ENCODE measurements around the gene ZBTB46. TPM values are rescaled to one million over a fixed set of nuclear protein-coding genes. Genes with fewer than 3 reads are reported as not detected.

The ZBTB46 gene
- total RNA-seq, 1 experiment from 2014 or later, result 10.7 TPM

DNA sequence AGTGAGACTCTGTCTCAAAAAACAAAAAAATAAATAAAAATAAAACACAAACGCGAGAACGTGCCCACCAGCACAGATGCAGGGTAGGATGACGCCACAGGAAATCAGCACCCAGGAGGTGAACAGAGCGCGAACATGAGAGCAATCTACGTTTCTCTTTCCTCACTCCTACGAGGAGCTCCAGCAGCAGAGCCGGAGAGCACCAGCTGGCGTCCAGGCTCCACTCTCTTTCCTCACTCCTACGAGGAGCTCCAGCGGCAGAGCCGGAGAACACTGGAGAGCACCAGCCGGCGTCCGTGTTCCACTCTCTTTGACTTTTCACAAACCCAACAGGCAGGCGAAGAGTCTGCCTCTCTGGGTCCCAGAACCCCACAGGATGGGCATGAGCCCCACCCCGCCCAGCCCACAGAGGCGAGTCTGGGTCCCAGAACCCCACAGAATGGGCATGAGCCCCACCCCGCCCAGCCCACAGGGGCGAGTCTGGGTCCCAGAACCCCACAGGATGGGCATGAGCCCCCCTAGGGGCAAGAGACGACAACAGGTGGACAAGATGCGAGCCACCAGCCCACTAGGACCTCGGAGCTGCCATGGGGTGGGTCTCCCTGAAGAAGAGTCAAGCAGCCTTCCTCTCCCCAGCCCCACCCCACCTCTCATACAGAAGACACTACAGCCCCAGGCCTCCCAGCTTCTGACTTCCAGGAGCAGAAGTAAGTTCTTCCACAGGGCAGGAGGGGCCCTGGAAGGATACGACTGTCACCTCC, 20.2 kb downstream of the ZBTB46 start:
- no peaks in the 10 kb centered on the region for H3K79me2 ChIP-seq (ENCODE audit: insufficient read depth, low read length)
- no peaks in the 10 kb centered on the region for H3K4me1 ChIP-seq (ENCODE audit: control insufficient read depth in 1 of 2, insufficient read depth in 2 of 2, low read length in 2 of 2)
- ChIA-PET RAD21 (ENCODE audit: low non-redundant PET in 1 of 2, low total read pairs in 2 of 2, uncharacterized antibody in 2 of 2, unreplicated experiment in 2 of 2) (no interaction called here), CTCF (no interaction called here), POLR2A (no interaction called here)
- no peak overlapping the region for H3K4me3 ChIP-seq (replicated peaks in 1 of 2; ENCODE audit: low read depth in 1 of 2, low read length in 2 of 2)
- intact Hi-C loops (cut with micrococcal nuclease), result no loop called here
- H3K9me2 ChIP-seq (ENCODE audit: insufficient read depth), result no peaks in the 10 kb centered on the region
- H3K36me3 ChIP-seq (ENCODE audit: control insufficient read depth in 1 of 2, insufficient read depth in 2 of 2, low read length in 2 of 2), result no peaks in the 10 kb centered on the region
- H3K9me3 ChIP-seq (ENCODE audit: control insufficient read depth in 1 of 2, insufficient read depth in 1 of 2, low read depth in 1 of 2, low read length in 2 of 2), result no peaks in the 10 kb centered on the region
- no peak overlapping the region for H3K27ac ChIP-seq (ENCODE audit: low read depth, low read length)
- BruUV-seq (replicated peaks), result no TSS peak
- no peak overlapping the region for H3K9ac ChIP-seq (ENCODE audit: low read length)
- H3K27me3 ChIP-seq (ENCODE audit: insufficient read depth, low read length), result no peaks in the 10 kb centered on the region
- TF ChIP-seq, protein P1, sequence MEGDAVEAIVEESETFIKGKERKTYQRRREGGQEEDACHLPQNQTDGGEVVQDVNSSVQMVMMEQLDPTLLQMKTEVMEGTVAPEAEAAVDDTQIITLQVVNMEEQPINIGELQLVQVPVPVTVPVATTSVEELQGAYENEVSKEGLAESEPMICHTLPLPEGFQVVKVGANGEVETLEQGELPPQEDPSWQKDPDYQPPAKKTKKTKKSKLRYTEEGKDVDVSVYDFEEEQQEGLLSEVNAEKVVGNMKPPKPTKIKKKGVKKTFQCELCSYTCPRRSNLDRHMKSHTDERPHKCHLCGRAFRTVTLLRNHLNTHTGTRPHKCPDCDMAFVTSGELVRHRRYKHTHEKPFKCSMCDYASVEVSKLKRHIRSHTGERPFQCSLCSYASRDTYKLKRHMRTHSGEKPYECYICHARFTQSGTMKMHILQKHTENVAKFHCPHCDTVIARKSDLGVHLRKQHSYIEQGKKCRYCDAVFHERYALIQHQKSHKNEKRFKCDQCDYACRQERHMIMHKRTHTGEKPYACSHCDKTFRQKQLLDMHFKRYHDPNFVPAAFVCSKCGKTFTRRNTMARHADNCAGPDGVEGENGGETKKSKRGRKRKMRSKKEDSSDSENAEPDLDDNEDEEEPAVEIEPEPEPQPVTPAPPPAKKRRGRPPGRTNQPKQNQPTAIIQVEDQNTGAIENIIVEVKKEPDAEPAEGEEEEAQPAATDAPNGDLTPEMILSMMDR (IDR thresholded peaks at IDR 0.05 in 2 of 3, conservative IDR thresholded peaks at IDR 0.05 in 1 of 3; ENCODE audit: borderline replicate concordance in 1 of 3, insufficient read depth in 1 of 3, low read depth in 2 of 3, low read length in 2 of 3), result no peak
- TF ChIP-seq SP1 (IDR thresholded peaks at IDR 0.05; ENCODE audit: low read depth), result no peak
- TF ChIP-seq CBX3 (IDR thresholded peaks at IDR 0.05; ENCODE audit: low read depth), result no peak
- no peak for TF ChIP-seq CEBPB (IDR thresholded peaks at IDR 0.05; ENCODE audit: low read depth)
- TF ChIP-seq, protein P2, sequence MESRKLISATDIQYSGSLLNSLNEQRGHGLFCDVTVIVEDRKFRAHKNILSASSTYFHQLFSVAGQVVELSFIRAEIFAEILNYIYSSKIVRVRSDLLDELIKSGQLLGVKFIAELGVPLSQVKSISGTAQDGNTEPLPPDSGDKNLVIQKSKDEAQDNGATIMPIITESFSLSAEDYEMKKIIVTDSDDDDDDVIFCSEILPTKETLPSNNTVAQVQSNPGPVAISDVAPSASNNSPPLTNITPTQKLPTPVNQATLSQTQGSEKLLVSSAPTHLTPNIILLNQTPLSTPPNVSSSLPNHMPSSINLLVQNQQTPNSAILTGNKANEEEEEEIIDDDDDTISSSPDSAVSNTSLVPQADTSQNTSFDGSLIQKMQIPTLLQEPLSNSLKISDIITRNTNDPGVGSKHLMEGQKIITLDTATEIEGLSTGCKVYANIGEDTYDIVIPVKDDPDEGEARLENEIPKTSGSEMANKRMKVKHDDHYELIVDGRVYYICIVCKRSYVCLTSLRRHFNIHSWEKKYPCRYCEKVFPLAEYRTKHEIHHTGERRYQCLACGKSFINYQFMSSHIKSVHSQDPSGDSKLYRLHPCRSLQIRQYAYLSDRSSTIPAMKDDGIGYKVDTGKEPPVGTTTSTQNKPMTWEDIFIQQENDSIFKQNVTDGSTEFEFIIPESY (IDR thresholded peaks at IDR 0.05; ENCODE audit: extremely low read depth, insufficient replicate concordance, low read length), result no peak
- no peak overlapping the region for H2AFZ ChIP-seq (ENCODE audit: low read depth, low read length, poor library complexity, severe bottlenecking)
- DNase-seq (ENCODE audit: low read depth, low spot score) (no peak), ATAC-seq (no peak)
- H4K20me1 ChIP-seq (ENCODE audit: insufficient read depth), result no peaks in the 10 kb centered on the region
- H3K4me2 ChIP-seq (ENCODE audit: low read length), result no peak overlapping the region

Measured in HCT116 (cell line).